GM12878 (cell line): ENCODE data around the gene ABCD4. TPM values are rescaled to one million over a fixed set of nuclear protein-coding genes. Genes with fewer than 3 reads are reported as not detected.

Experiments used
- ATAC-seq: fragments of 200-7000 bp; cut with Tn5 transposase; 3 replicates; pipeline ENCODE4 v1.9.1; 2020; ENCODE audit warnings: mild to moderate bottlenecking, moderate library complexity
- BruUV-seq: library from RNA; stranded (reverse); fragments of 400-500 nt; replicated peaks from 2 replicates; lab custom pipeline; 2021; lab: Mats Ljungman, UMichigan
- CTCF ChIA-PET: fragments of 300-600 bp; sonication (Branson Sonifier 250); formaldehyde crosslinking; extraction: SDS; loops from one replicate; lab custom pipeline; 2021; ENCODE audit warnings: inconsistent platforms; lab: Yijun Ruan, JAX
- POLR2A ChIA-PET: fragments of 350-600 bp; formaldehyde crosslinking; extraction: SDS; loops from one replicate; lab custom pipeline; 2021; ENCODE audit warnings: inconsistent platforms; lab: Charles Lee
- RAD21 ChIA-PET: fragments of 300-600 bp; sonication (Branson Sonifier 250); formaldehyde crosslinking; loops from one replicate; lab custom pipeline; 2023; ENCODE audit warnings: antibody characterized with exemption; ENCODE audit not compliant: unreplicated experiment; lab: Charles Lee
- SMC1A ChIA-PET: fragments of 300-600 bp; sonication (Branson Sonifier 250); formaldehyde crosslinking; loops from one replicate; lab custom pipeline; 2023; ENCODE audit not compliant: unreplicated experiment, uncharacterized antibody; lab: Charles Lee
- DNase-seq: peaks from one replicate; pipeline ENCODE4 v3.0.0-alpha.2; 2011; ENCODE audit warnings: low read depth, low spot score
- FAIRE-seq: peaks from 3 replicates; lab custom pipeline; 2011; peaks lifted over from hg19 to GRCh38; lab: Jason Lieb, UNC
- H2AFZ ChIP-seq: 2 replicates; pipeline ENCODE4 v1.6.0; 2011; ENCODE audit warnings: low read depth, low read length, control low read depth; ENCODE audit not compliant: control insufficient read depth
- H3K27ac ChIP-seq: 2 replicates; pipeline ENCODE4 v1.5.1; 2011; ENCODE audit warnings: control low read depth; ENCODE audit not compliant: control insufficient read depth, insufficient read depth
- H3K27me3 ChIP-seq, 2 experiments: replicated peaks in 1 of 2; 2 replicates each; pipeline versions ENCODE4 v1.6.0 to v1.6.1; 2011; ENCODE audit warnings: low read length in 1 of 2; ENCODE audit not compliant: control insufficient read depth in 2 of 2, insufficient read depth in 2 of 2
- H3K36me3 ChIP-seq, 2 experiments: 2 replicates each; pipeline ENCODE4 v1.5.1; 2011; ENCODE audit warnings: low read length in 1 of 2; ENCODE audit not compliant: control insufficient read depth in 2 of 2, insufficient read depth in 2 of 2
- H3K4me1 ChIP-seq: 2 replicates; pipeline ENCODE4 v1.6.1; 2011; ENCODE audit warnings: mild to moderate bottlenecking, low read length, moderate library complexity, mixed read lengths; ENCODE audit not compliant: control insufficient read depth, insufficient read depth
- H3K4me2 ChIP-seq: 2 replicates; pipeline ENCODE4 v1.6.0; 2011; ENCODE audit warnings: control low read depth; ENCODE audit not compliant: control insufficient read depth, insufficient read depth
- H3K4me3 ChIP-seq: fragments of 200-600 bp; sonication (generic); 2 replicates; pipeline ENCODE4 v1.5.1; 2016
- H3K79me2 ChIP-seq: 2 replicates; pipeline ENCODE4 v1.6.0; 2011; ENCODE audit warnings: low read length; ENCODE audit not compliant: control insufficient read depth, insufficient read depth
- H3K9ac ChIP-seq: 2 replicates; pipeline ENCODE4 v1.8.0; 2011; ENCODE audit warnings: low read length, control low read depth, mixed read lengths; ENCODE audit not compliant: control insufficient read depth, insufficient read depth
- H3K9me3 ChIP-seq: replicated peaks from 3 replicates; pipeline ENCODE4 v1.5.1; 2011; ENCODE audit warnings: mild to moderate bottlenecking, low read length; ENCODE audit not compliant: control insufficient read depth, insufficient read depth
- H4K20me1 ChIP-seq: 2 replicates; pipeline ENCODE4 v1.6.0; 2011; ENCODE audit not compliant: control insufficient read depth, insufficient read depth
- WGBS: methylation state at CpG from one replicate; pipeline ENCODE4 v1.1.6; 2016; ENCODE audit warnings: low lambda C conversion rate; ENCODE audit not compliant: insufficient replicate concordance, insufficient coverage; ENCODE audit errors: missing lambda C conversion rate; 5-methylcytosine and 5-hydroxymethylcytosine counted together
- in situ Hi-C: fragments of 300-500 bp; cut with MboI; formaldehyde crosslinking; loops from 9 replicates; pipeline ENCODE4 v1.14.3; 2018; ENCODE audit warnings: mixed read lengths
- intact Hi-C: fragments of 100-400 bp; cut with micrococcal nuclease; formaldehyde crosslinking; loops from one replicate; pipeline ENCODE4 v1.14.2; 2022; ENCODE audit not compliant: unreplicated experiment
- polyA plus RNA-seq, 11 experiments: library from polyadenylated mRNA; depleted of rRNA in 4 of 11; unstranded in 6 of 11; stranded (reverse) in 5 of 11; fragments of >200 nt; fragmentation: Nextera tagmentation in 4 of 11; fragmentation: Illumina TruSeq in 1 of 11; extraction: Ambion mirVana in 4 of 11; extraction: Trizol in 1 of 11; gene quantifications; 1 replicate in 1 of 11; 2 replicates in 10 of 11; pipeline versions ENCODE4 v1.2.1 to v1.2.3, GENCODE V29; 2011 to 2016; ENCODE audit warnings: inconsistent platforms in 2 of 11, missing spikeins in 2 of 11, low read depth in 1 of 11
- total RNA-seq, 4 experiments: library from RNA; depleted of rRNA in 3 of 4; stranded (reverse); fragments of >200 nt in 3 of 4; fragmentation: Illumina TruSeq in 1 of 4; extraction: Trizol in 1 of 4; gene quantifications; 2 replicates each; pipeline versions ENCODE4 v1.2.1 to v1.2.3, GENCODE V29; 2013 to 2021
- TF ChIP-seq, protein P1 (sequence below): fragments of 450-650 bp; IDR thresholded peaks from 2 replicates; pipeline ENCODE4 v1.6.1; 2017; ENCODE audit warnings: mild to moderate bottlenecking, moderate library complexity

Gene ABCD4
- total and polyA plus RNA-seq, 10 of the 15 experiments (the other 5 are each of a cell fraction or from before 2014, with no cell fraction given) = 5.7 to 29.5 (median 23.4) TPM

DNA sequence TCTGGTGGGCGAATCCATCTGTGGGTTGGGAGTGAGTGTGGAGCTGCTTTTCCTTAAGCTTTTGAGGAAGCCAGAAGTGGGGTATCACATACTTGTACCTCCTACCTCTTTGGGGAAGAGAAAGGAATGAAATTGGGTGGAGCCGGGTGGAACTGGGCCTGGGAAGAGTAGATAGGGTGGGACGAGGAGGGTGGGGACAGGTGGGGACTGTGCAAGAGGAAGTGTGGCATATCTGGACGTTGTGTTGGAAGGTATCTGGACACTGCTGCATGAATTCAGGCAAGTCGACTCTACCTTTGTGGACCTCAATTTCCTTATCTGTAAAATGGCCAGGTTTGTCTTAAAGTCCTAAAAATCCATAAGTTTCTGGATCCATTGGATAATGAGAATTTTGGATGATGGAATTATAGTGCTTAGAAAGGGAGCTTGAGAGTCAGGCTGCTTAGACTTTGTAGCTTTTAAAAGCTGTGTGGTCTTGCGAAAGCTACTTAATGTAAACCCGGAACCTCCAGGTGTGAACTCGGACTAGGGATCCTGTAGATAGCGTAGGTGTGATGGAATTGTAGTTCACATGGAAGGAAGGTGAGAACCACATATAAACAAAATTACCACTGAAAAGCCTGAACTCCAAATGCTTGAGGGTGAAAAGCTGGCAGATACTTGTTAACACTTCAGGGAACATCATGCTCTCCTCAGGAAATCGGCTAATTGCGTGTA is 47.6 kb upstream of the ABCD4 start:
- BruUV-seq = no TSS peak
- intact Hi-C loops (no loop called here), in situ Hi-C loops (no loop called here)
- DNase-seq (no peak), FAIRE-seq (no peak), ATAC-seq (no peak)
- Histone ChIP-seq H3K27me3 (peaks cover 0 to 1% of the 10 kb centered on the region in 2 experiments; a peak in 1 of 4 replicates), H3K9ac (no peak overlapping the region), H3K79me2 (no peaks in the 10 kb centered on the region), H4K20me1 (no peaks in the 10 kb centered on the region), H3K27ac (no peak overlapping the region), H3K36me3 (no peaks in the 10 kb centered on the region), H3K4me2 (no peak overlapping the region), H2AFZ (no peak overlapping the region), H3K9me3 (no peaks in the 10 kb centered on the region), H3K4me1 (no peaks in the 10 kb centered on the region), H3K4me3 (no peak overlapping the region)
- ChIA-PET CTCF (interaction anchor here (0.9 to 1.4 kb wide), 3 partner anchors 13 to 42 kb away, joined by 3 to 5 read pairs (median 3); no protein-coding TSS in a partner anchor), POLR2A (no interaction called here), SMC1A (interaction anchor here (0.8 to 1.1 kb wide), 2 partner anchors 189 to 259 kb away, joined by 3 read pairs; no protein-coding TSS in a partner anchor), RAD21 (no interaction called here)
- TF ChIP-seq, protein P1, sequence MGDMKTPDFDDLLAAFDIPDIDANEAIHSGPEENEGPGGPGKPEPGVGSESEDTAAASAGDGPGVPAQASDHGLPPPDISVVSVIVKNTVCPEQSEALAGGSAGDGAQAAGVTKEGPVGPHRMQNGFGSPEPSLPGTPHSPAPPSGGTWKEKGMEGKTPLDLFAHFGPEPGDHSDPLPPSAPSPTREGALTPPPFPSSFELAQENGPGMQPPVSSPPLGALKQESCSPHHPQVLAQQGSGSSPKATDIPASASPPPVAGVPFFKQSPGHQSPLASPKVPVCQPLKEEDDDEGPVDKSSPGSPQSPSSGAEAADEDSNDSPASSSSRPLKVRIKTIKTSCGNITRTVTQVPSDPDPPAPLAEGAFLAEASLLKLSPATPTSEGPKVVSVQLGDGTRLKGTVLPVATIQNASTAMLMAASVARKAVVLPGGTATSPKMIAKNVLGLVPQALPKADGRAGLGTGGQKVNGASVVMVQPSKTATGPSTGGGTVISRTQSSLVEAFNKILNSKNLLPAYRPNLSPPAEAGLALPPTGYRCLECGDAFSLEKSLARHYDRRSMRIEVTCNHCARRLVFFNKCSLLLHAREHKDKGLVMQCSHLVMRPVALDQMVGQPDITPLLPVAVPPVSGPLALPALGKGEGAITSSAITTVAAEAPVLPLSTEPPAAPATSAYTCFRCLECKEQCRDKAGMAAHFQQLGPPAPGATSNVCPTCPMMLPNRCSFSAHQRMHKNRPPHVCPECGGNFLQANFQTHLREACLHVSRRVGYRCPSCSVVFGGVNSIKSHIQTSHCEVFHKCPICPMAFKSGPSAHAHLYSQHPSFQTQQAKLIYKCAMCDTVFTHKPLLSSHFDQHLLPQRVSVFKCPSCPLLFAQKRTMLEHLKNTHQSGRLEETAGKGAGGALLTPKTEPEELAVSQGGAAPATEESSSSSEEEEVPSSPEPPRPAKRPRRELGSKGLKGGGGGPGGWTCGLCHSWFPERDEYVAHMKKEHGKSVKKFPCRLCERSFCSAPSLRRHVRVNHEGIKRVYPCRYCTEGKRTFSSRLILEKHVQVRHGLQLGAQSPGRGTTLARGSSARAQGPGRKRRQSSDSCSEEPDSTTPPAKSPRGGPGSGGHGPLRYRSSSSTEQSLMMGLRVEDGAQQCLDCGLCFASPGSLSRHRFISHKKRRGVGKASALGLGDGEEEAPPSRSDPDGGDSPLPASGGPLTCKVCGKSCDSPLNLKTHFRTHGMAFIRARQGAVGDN = no peak
- WGBS = 29% methylated on average over 11 of the region's 11 CpGs
